ENCODE results near the gene MAGED1. TPM values are rescaled to one million over a fixed set of nuclear protein-coding genes. Genes with fewer than 3 reads are reported as not detected.

The MAGED1 gene
- total RNA-seq, 1 donor from 2014 or later: 66.3 TPM

- intact Hi-C loops (cut with DNase I): no loop called here
- DNase-seq (no peak), ATAC-seq (no peak)
- Histone ChIP-seq H3K36me3 (no peaks in the 10 kb centered on the region), H3K9me3 (no peaks in the 10 kb centered on the region), H3K27me3 (no peaks in the 10 kb centered on the region), H3K4me1 (no peaks in the 10 kb centered on the region), H3K27ac (no peak overlapping the region), H3K4me3 (no peak overlapping the region)
- no peak for TF ChIP-seq CTCF (IDR thresholded peaks at IDR 0.05)
These were observed 25.8 kb upstream of the MAGED1 start for GRCh38 chrX:51867626-51868025.

DNA sequence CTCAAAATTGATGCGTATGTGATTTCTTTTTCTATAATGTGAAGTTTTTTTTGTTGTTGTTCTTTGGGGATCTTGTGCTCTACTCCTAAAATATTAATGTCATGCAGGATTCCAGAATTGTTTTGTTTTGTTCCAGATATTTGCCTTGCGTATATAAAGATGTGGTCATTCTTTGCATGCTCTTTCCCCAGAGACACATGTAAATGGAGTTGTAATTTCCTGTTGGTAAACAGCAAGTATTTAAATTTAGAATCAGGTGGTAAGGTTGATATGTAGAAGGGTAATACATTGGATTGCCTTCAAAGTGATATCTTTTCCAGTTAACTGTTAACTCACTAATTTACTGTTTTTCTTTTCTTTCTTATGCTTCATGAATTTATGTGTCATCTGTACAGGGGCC lies 23.1 kb upstream of the MAGED1 start:
- Histone ChIP-seq H3K4me1 (no peaks in the 10 kb centered on the region), H3K36me3 (no peaks in the 10 kb centered on the region), H3K27me3 (no peaks in the 10 kb centered on the region), H3K4me3 (no peak overlapping the region), H3K27ac (no peak overlapping the region), H3K9me3 (no peaks in the 10 kb centered on the region)
- DNase-seq (no peak), ATAC-seq (no peak)
- intact Hi-C loops (cut with DNase I): no loop called here
- no peak for TF ChIP-seq CTCF (IDR thresholded peaks at IDR 0.05)

GRCh38 chrX:51874123-51874522 lies 19.3 kb upstream of the MAGED1 start:
- no peaks in the 10 kb centered on the region for H3K27me3 ChIP-seq
- no peak for TF ChIP-seq CTCF (IDR thresholded peaks at IDR 0.05)
- no peak overlapping the region for H3K27ac ChIP-seq
- no peak for ATAC-seq
- no peaks in the 10 kb centered on the region for H3K9me3 ChIP-seq
- no peak overlapping the region for H3K4me3 ChIP-seq
- H3K4me1 ChIP-seq: no peaks in the 10 kb centered on the region
- intact Hi-C loops (cut with DNase I): no loop called here
- no peaks in the 10 kb centered on the region for H3K36me3 ChIP-seq
- no peak for DNase-seq

- no peak for TF ChIP-seq CTCF (IDR thresholded peaks at IDR 0.05)
- DNase-seq: no peak
- ATAC-seq: no peak
These were observed 17.0 kb upstream of the MAGED1 start for GRCh38 chrX:51876441-51876840.

DNA sequence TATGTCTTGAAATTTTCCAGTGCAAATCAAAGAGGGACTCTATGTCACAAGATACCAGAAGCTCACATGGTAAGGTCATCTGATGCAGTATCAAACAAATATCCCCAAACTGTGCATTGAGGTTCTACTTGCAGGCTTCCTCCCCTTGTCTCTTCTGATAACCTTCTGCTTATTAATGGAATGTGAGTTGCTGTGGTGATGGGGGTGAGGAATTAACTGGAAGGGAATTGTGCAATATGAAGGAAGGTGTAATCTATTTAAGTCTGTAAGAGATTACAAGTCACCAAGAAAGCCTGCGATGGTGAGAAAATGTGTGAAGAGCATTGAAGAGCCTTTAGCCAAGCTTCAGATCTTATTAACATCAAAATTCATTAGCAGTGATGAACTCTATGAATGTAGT lies 15.4 kb upstream of the MAGED1 start:
- DNase-seq (no peak), ATAC-seq (no peak)
- Histone ChIP-seq H3K9me3 (no peaks in the 10 kb centered on the region), H3K4me3 (no peak overlapping the region), H3K27ac (no peak overlapping the region), H3K4me1 (no peaks in the 10 kb centered on the region), H3K36me3 (no peaks in the 10 kb centered on the region), H3K27me3 (no peaks in the 10 kb centered on the region)
- intact Hi-C loops (cut with DNase I): no loop called here
- no peak for TF ChIP-seq CTCF (IDR thresholded peaks at IDR 0.05)

More at GRCh38 chrX:51876441-51876840, 17.0 kb upstream of the MAGED1 start:
- Histone ChIP-seq H3K4me1 (no peaks in the 10 kb centered on the region), H3K36me3 (no peaks in the 10 kb centered on the region), H3K27me3 (no peaks in the 10 kb centered on the region), H3K9me3 (no peaks in the 10 kb centered on the region), H3K27ac (no peak overlapping the region), H3K4me3 (no peak overlapping the region)
- intact Hi-C loops (cut with DNase I): no loop called here

DNA sequence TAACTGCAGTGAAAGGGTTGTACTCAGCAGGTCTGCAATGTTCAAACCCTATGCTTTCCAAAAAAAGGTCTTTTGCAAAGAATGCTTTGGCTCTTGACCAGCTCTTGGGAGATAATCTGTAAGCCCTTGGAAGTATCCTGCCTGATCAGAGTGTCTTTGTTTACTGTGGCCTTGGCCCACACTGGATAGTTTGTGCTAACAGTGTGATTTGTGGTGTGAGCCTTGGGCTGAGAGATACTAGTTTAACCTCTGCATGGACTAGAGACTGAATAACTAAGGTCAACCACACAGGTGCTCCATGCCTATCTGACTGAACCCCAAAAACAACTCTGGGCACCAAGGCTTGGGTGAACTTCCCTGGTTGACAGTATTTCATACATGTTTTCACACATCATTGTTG lies 3.6 kb upstream of the MAGED1 start:
- Histone ChIP-seq H3K27ac (no peak overlapping the region), H3K4me3 (no peak overlapping the region)
- intact Hi-C loops (cut with DNase I): no loop called here

More for the DNA sequence above, 3.6 kb upstream of the MAGED1 start:
- Histone ChIP-seq H3K9me3 (no peaks in the 10 kb centered on the region), H3K27me3 (no peaks in the 10 kb centered on the region), H3K4me1 (no peaks in the 10 kb centered on the region), H3K36me3 (no peaks in the 10 kb centered on the region)
- DNase-seq (no peak), ATAC-seq (no peak)
- no peak for TF ChIP-seq CTCF (IDR thresholded peaks at IDR 0.05)

Data from upper lobe of right lung (tissue), 1 donor.